NCI-H1105 (cell line): ENCODE results near the gene CA4.
"Not testable (repeated sequence)": the region's sequence is repeated elsewhere in the genome, so short reads cannot be mapped to it uniquely, and the experiment has no call there.

Experiments
- DNase-seq: peaks from one replicate; lab custom pipeline; 2025; lab: John Stamatoyannopoulos, UW

Gene CA4

GRCh38 chr17:60149691-60150582 lies at the start of gene CA4:
Gene CA4, plus strand, starts transcription at chr17:60149973. Its CDS starts 62 bp downstream, at chr17:60150035.
- DNase-seq: no peak

DNA sequence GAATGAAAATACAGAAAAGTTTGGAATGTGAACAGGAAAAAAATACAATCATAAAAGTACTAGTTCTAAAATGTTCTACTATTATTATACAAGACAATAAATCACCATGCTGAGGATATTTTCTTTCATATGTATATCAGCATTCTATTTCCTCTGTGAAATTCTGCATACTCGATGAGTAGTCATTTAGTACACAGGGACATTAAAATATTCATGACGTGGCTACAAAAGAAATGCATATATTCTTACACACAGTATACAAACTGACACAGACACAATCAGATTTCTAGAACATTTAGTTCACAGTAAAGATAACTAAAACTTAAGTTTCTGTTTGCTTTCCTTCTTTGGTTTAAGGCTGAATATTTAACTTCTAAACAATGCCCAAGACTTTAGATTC lies 49.2 kb upstream of the CA4 start:
- DNase-seq: not testable (repeated sequence)

DNA sequence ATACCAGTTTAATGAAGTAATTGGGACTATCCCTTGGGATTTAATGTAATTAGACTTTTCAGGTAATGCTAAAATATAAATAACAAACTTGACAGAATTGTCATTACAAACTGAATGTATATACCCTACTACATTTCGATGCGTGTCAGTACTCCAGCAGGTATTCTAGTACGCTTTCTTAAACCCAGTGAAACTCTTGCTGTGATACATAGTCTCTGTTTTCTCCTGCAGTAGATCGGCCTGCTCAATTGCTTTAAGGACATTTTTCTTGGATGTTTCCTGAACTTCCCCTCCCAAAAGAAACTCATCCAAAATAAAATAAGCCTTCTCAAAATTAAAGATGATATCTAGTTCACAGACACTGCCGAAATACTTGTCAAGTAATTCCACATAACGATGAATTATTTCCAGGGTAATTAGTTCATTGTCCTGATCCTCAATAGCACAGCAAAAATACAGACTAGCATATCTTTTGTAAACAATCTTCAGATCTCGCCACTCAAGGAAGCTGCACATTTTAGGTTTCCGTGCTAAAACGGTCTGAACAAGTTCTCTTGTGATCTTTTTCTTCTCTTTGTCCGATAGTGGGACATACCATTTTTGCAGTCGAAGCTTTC lies 47.6 kb upstream of the CA4 start:
- not testable (repeated sequence) for DNase-seq

- DNase-seq: no peak
These were observed 47.1 kb upstream of the CA4 start for GRCh38 chr17:60102632-60103096.

DNA sequence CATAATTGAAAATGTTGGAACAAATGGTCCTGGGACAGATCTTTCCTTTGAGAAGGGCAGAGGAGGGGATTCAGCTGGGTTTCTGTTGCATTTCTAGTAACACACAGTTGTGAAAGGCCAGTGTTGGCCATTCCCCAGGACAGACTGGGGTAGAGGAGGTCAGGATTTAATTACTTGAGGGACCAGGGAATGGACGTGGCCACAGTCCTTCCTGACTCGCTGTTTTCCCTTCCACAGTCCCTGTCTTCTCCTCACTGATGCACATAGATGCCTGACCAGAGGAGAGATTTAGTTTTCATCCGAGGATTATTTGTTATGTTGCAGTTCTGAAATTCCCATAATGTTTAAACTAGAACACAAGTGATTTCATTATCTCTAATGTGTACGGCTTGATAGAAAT lies 45.8 kb upstream of the CA4 start:
- DNase-seq: no peak

DNA sequence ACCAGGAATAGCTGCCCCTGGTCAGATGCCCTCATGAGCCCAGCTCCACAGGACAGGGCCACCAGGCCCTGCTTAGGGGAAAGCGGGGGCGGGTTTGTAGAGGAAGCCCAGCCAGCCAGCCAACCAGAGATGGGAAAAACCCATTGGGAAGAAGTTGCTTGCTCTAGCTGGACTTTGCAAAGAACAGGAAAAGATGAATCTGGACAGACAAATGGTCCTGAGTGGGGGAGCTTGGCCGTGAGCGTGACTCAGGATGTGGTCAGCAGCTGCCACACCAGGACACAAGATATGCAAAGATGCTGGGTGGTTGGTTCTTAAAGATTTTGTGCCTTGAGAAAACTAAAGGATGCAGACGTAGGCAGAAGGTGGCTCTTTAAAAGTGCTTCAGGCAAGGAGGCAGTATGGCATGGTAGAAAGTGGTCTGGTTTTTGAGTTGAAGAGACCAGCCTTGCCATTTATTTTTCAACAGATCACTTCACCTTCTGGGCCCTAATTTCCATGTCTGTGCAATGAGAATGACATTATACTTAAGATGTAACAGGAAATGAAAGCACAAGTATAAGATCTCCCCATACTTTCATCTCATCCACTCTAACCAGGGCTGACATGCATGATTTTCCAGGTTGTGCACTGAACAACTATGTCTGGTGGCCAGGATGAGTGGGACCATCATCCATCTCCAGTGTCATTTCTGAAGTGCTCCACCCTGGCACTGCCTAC lies 43.3 kb upstream of the CA4 start:
- DNase-seq: no peak

- DNase-seq: no peak
These were observed 42.1 kb upstream of the CA4 start for GRCh38 chr17:60107526-60108257.

GRCh38 chr17:60108309-60108708 lies 41.5 kb upstream of the CA4 start:
- DNase-seq: not testable (repeated sequence)

- DNase-seq: no peak
These were observed 41.1 kb upstream of the CA4 start for GRCh38 chr17:60108712-60109111.

DNA sequence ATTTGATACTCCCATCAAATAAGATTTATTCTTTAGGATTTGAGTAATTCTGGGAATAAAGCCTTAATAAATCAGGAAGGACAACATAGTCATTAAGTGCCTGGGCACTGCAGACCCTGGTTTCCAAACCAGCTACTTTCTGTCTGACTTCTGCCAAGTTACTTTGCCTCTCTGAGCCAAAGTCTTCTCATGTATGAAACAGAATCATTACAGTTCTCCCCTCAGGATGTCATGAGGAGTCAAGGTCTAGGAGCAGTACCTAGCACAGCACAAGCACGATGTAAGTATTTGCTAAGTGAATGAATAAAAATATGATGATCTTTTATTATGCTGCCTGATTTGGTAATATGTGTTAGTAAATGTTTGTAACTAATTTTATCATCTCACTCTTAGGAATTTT lies 40.6 kb upstream of the CA4 start:
- DNase-seq: no peak

DNA sequence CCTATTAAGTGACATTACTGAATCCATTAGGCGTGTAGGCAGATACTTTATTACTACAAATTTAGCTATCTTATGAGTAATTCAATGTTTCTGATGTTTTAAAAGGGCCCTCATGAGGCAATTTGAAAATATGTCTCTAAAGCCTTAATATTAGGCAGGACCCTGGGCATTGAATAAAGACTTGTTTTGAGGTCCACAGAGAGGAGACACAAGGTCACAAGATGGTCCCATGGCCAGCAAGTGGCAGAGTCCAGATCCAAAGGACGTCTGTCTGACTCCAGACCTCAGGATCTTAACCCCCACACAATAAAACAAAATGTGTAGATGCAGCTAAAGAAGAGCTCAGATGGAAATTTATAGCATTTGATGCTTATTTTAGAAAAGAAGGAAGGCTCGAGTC lies 39.2 kb upstream of the CA4 start:
- DNase-seq: no peak

DNA sequence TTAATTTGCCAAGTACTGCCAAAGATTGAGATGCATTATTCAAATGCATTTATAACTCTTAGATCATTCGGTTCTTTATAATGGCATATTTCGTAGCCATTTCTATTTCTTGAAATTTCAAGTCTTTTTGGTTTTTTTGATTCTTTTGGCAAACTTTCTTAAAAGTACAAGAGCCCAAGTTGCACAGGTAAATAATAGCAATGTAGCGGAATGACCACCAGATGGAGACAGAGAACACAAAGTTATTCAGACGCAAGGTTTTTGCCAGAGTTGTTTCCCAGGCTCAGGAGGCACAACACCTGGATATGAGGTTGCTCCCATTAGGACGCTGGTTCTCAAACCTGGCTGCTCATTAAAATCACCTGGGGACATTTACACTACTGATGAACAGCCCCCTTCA lies 38.1 kb upstream of the CA4 start:
- DNase-seq: not testable (repeated sequence)

DNA sequence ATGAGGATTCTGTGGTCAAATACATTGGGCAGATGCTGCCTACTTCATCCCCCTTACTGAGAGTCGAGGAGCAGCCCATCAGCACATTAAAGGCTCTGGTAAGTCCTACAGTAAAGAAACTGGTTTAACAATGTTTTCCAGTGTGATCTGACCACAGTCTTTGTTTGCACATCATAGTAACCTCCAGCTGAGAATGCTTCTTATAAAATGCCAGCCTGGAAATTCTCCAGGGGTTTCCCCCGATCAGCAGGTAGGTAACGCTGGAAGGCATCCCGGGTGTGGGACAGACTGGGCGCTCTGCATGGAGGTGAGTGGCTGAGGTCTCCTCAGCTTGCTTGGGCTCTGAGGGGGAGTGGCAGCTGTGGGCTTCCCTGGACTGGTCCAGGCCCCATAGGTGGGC lies 34.4 kb upstream of the CA4 start:
- DNase-seq: not testable (repeated sequence)

DNA sequence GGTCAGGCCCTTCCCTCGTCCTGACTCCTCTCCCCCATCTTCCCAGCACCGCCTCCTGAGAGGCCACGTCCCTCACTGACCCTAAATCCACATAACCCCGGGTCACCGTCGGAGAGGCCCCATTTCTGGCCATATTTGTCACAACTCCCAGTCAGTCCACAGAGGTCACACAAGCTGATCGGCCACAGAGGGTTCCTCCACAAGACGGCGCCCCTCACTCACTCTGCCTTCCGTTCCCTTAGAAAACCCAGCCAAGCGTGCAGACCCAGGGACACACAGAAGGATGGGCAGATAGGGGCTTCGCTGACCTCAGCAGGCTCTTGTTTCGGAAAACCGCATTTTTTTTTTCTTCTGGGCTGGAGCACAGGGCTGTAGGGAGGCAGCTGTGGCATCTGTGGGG lies 33.6 kb upstream of the CA4 start:
- DNase-seq: not testable (repeated sequence)

DNA sequence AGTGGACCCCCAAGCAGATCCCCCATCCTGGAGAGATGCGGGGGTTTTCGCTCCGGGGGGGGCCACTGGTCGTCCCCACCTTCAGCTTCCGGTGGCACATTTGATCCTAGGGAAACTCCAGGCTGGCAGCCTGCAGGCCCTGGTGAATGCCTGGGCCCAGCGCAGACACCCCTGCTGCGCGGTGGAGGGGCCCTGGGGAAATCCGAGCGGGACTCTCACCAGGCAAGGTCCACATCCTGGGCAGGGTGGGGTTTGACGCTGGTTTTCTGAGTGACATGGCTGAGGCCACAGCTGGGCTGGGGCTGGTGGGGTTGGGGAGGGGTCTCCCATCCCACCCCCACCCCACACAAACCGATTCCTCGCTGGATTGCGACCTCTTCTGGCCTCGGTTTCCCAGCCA lies 30.6 kb upstream of the CA4 start:
- DNase-seq: not testable (repeated sequence)

DNA sequence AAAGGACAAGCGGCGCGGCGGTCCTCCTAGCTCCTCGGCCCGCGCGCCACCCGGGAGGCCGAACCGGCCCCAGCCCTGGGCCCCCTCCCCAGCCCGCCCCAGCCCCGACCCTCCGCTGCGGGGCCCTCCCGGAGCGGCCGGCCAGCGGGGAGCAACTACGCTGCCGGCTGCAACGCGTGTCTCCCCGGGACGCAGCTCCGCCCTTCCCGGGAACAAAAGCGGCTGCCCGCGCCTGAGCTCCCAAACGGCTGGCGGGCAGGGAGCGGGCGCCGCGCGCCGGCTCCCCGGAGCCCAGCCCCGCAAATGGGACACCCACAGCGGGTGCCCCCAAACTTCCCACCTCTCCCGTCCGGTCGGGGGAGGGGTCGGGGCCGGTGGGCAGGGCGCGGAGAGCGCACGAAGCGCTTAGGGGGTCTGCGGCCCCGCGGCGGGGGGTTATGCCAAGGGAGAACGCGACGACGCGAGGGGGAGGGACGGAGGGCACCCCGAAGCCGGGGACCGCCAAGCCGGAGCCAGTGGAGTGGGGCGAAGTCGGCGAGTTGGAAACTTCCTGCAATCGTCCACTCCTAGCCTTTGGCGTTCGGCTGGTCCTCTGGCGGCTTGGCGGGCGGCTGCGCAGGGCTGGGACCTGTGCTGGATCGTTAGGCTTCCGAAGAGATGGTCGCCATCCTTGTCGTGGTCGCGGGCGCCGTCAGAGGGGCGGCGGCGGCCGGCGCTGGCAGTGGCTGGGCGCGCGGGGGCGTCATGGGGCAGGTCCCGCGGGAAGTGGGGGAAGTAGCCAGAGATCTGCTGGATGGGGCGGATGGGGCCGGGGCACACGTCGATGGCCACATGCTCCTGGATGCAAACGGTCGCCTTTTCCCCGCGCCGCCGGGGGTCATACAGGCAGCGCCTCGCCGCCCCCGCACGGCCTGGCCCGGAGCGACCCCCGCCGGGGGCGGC lies 29.7 kb upstream of the CA4 start:
- not testable (repeated sequence) for DNase-seq

DNA sequence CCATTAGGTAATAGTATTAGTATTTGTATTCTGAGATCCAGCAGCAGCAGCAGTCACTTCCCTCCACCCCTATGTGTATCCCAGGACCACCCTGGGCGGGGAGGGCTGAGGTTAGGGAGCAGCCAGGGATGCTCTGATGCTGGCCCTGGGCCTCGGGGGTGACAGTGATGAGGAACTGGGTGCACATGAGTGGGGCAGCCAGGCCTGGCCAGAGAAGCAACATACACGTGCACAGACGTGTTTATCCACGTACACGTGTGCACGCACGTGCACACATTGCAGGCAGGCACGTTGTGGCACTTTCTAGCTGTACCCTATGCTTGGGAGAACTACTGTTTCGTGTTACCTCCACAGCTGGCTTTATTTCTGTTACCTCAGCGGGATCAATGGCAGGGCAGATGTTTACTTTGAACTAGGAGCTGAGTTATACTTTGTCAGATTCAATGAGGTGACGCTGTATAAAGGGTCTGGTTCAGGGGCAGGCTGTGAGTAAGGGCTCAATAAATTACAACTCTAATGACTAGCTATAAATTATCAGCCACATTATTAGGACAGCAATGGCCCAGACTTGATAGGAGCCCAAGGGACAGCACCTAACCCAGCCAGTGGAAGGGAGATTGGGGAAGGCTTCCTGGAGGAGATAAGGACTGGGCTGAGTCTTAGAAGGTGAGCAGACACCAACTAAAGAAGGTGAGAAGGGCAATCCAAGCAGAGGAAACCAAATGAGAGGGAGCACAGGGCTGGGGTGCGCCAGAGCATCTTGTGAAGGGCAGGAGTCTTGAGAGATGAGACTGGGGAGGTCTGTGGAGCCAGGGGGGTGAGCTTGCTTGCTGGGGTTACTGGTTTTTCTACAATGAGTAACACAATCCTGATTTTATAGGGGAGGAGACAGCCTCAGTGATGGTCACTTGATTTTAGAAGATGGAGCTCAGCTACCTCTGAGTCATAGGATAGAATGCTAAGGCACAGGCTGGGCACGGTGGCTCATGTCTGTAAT lies 22.4 kb upstream of the CA4 start:
- DNase-seq: no peak

GRCh38 chr17:60128171-60128859 lies 21.5 kb upstream of the CA4 start:
- no peak for DNase-seq

- DNase-seq: no peak
These were observed 20.6 kb upstream of the CA4 start for GRCh38 chr17:60129164-60129563.
